ENCODE data around the gene OR2D2. TPM values are rescaled to one million over a fixed set of nuclear protein-coding genes. Genes with fewer than 3 reads are reported as not detected.

The OR2D2 gene
- polyA plus RNA-seq, 2 of the 4 experiments (the other 2 are of a cell fraction): not detected

- TF ChIP-seq JUN (IDR thresholded peaks at IDR 0.05): no peak
- TF ChIP-seq HOXB5 (CRISPR knock-in tag; IDR thresholded peaks at IDR 0.05): no peak
- no peak for TF ChIP-seq EHF (CRISPR knock-in tag; IDR thresholded peaks at IDR 0.05)
- TF ChIP-seq KDM1A (IDR thresholded peaks at IDR 0.05; ENCODE audit: low read depth): no peak
- no peak for TF ChIP-seq CBX2 (IDR thresholded peaks at IDR 0.05; ENCODE audit: borderline replicate concordance, low read depth)
- no peak for TF ChIP-seq HDAC2 (IDR thresholded peaks at IDR 0.05)
- TF ChIP-seq E2F6 (IDR thresholded peaks at IDR 0.05; ENCODE audit: borderline replicate concordance, low read depth): no peak
- no peak for TF ChIP-seq GATA3 (IDR thresholded peaks at IDR 0.05; ENCODE audit: borderline replicate concordance)
- TF ChIP-seq CHD2 (IDR thresholded peaks at IDR 0.05; ENCODE audit: low read length, partially characterized antibody): no peak
- no peak for TF ChIP-seq REST (IDR thresholded peaks at IDR 0.05)
- TF ChIP-seq EP300 (IDR thresholded peaks at IDR 0.05): no peak
- no peak for FAIRE-seq
- H3K4me3 ChIP-seq: no peak overlapping the region
Observed at GRCh38 chr11:6894097-6894496, 1.8 kb upstream of the OR2D2 start.

GRCh38 chr11:6889835-6890234 lies 2.5 kb downstream of the OR2D2 start:
- FAIRE-seq (no peak), ATAC-seq (no peak), DNase-seq (ENCODE audit: low read depth in 1 of 2, low spot score in 1 of 2) (no peak)
- CTCF ChIA-PET: interaction anchor here (0.7 kb wide), 1 partner anchor 26 kb away, joined by 5 read pairs; no protein-coding TSS in a partner anchor
- Histone ChIP-seq H3K4me1 (no peaks in the 10 kb centered on the region), H3K4me3 (no peak overlapping the region), H3K27ac (no peak overlapping the region), H3K4me2 (no peak overlapping the region), H3K9me3 (no peaks in the 10 kb centered on the region)
- TF ChIP-seq CTCF (IDR thresholded peaks at IDR 0.05) (no peak), ZNF302 (CRISPR knock-in tag; IDR thresholded peaks at IDR 0.05) (no peak), HEYL (CRISPR knock-in tag; IDR thresholded peaks at IDR 0.05) (no peak), FOSB (CRISPR knock-in tag; IDR thresholded peaks at IDR 0.05) (no peak), ESRRA (IDR thresholded peaks at IDR 0.05; ENCODE audit: borderline replicate concordance, low read length) (no peak), RARB (CRISPR knock-in tag; IDR thresholded peaks at IDR 0.05) (no peak), EHF (CRISPR knock-in tag; IDR thresholded peaks at IDR 0.05) (no peak), JUNB (IDR thresholded peaks at IDR 0.05) (no peak), KDM5A (IDR thresholded peaks at IDR 0.05) (no peak), HOXA7 (CRISPR knock-in tag; IDR thresholded peaks at IDR 0.05) (no peak), SMC3 (IDR thresholded peaks at IDR 0.05) (no peak), REST (IDR thresholded peaks at IDR 0.05) (no peak), MYC (IDR thresholded peaks at IDR 0.05; ENCODE audit: borderline replicate concordance, low read length) (no peak), POLR2A (IDR thresholded peaks at IDR 0.05; ENCODE audit: low read length) (no peak), CBX2 (IDR thresholded peaks at IDR 0.05; ENCODE audit: borderline replicate concordance, low read depth) (no peak), FOXS1 (CRISPR knock-in tag; IDR thresholded peaks at IDR 0.05) (no peak), HOXB5 (CRISPR knock-in tag; IDR thresholded peaks at IDR 0.05) (no peak), CHD4 (IDR thresholded peaks at IDR 0.05; ENCODE audit: borderline replicate concordance) (no peak), MAZ (IDR thresholded peaks at IDR 0.05; ENCODE audit: borderline replicate concordance, low read depth, low read length) (no peak), FOSL2 (IDR thresholded peaks at IDR 0.05) (no peak), FOSL2 (CRISPR knock-in tag; IDR thresholded peaks at IDR 0.05) (no peak)
- 10% methylated on average over 1 of the region's 1 CpG for WGBS (ENCODE audit: missing lambda C conversion rate)
- POLR2A ChIA-PET: no interaction called here

More at GRCh38 chr11:6894097-6894496, 1.8 kb upstream of the OR2D2 start:
- Histone ChIP-seq H3K9me3 (no peaks in the 10 kb centered on the region), H3K4me2 (no peak overlapping the region), H3K4me1 (no peaks in the 10 kb centered on the region), H3K27ac (no peak overlapping the region)
- no peak for ATAC-seq
- POLR2A ChIA-PET: no interaction called here
- CTCF ChIA-PET: no interaction called here
- no peak for DNase-seq (ENCODE audit: low read depth in 1 of 2, low spot score in 1 of 2)
